Immature natural killer cell (primary cell): Measurements from ENCODE around the gene MAP3K19. TPM values are rescaled to one million over a fixed set of nuclear protein-coding genes. Genes with fewer than 3 reads are reported as not detected.
A peak's percentile ranks its signal among the peaks of the same experiment; 100 is the strongest.

ENCODE experiments used
- DNase-seq, 3 donors: peaks; one replicate each; pipeline ENCODE4 v3.0.0; 2022; ENCODE audit warnings: mixed read lengths in 1 of 3
- H3K27ac Mint-ChIP-seq, 6 donors: one replicate each; pipeline ENCODE4 v1.8.0; 2020; ENCODE audit warnings: mixed read lengths in 6 of 6, mild to moderate bottlenecking in 5 of 6, inconsistent platforms in 4 of 6, moderate library complexity in 3 of 6
- H3K27me3 Mint-ChIP-seq, 3 donors: one replicate each; pipeline ENCODE4 v1.8.0; 2020 to 2021; ENCODE audit warnings: low read depth in 3 of 3, mild to moderate bottlenecking in 3 of 3, mixed read lengths in 3 of 3, moderate library complexity in 3 of 3, inconsistent platforms in 1 of 3
- H3K36me3 Mint-ChIP-seq, 3 donors: one replicate each; pipeline ENCODE4 v1.8.0; 2020; ENCODE audit warnings: mixed read lengths in 3 of 3, inconsistent platforms in 2 of 3, mild to moderate bottlenecking in 2 of 3
- H3K4me1 Mint-ChIP-seq, 2 donors: one replicate each; pipeline ENCODE4 v1.8.0; 2020; ENCODE audit warnings: inconsistent platforms in 2 of 2, mild to moderate bottlenecking in 2 of 2, mixed read lengths in 2 of 2, moderate library complexity in 1 of 2
- H3K4me3 Mint-ChIP-seq, 5 donors: one replicate each; pipeline ENCODE4 v1.8.0; 2020; ENCODE audit warnings: mild to moderate bottlenecking in 5 of 5, mixed read lengths in 5 of 5, inconsistent platforms in 3 of 5, moderate library complexity in 3 of 5
- H3K9me3 Mint-ChIP-seq, 6 donors: one replicate each; pipeline ENCODE4 v1.8.0; 2020; ENCODE audit warnings: mild to moderate bottlenecking in 6 of 6, mixed read lengths in 6 of 6, inconsistent platforms in 4 of 6, moderate library complexity in 3 of 6
- polyA plus RNA-seq, 3 donors: library from polyadenylated mRNA; unstranded; fragments of 300-500 nt; fragmentation: Illumina TruSeq; gene quantifications; one replicate each; pipeline ENCODE4 v1.2.3, GENCODE V29; 2021

The MAP3K19 gene
- polyA plus RNA-seq, 3 donors from 2014 or later, result not detected

- Mint-ChIP-seq H3K36me3 (peaks cover 16 to 42% (median 28%) of the 10 kb centered on the region in 3 donors), H3K27me3 (peaks cover 0 to 4% (median 4%) of the 10 kb centered on the region in 3 donors), H3K4me1 (peaks cover 0 to 5% of the 10 kb centered on the region in 2 donors), H3K9me3 (no peaks in the 10 kb centered on the region), H3K4me3 (no peak overlapping the region), H3K27ac (no peak overlapping the region)
- no peak for DNase-seq
Observed at GRCh38 chr2:135066710-135067109, 19.5 kb upstream of the MAP3K19 start.

DNA sequence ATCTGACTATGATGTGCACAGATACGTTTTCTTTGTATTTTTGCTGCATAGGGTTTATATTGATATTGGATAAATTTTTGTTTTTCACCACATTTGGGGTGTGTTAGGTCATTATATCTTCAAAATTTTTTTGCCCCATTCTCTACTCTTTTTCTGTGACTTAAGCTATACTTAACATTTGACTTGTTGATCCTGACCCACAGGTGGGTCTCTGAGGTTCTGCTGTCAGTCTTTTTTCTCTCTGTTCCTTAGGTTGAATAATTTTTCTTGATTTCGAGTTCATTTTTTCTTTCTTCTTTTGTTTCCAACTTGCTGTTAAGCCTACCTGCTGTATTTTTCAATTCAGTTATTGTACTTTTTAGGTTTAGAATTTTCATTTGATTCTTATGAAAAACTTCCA lies 16.9 kb upstream of the MAP3K19 start:
- Mint-ChIP-seq H3K4me1 (no peaks in the 10 kb centered on the region), H3K36me3 (peaks cover 20 to 46% (median 39%) of the 10 kb centered on the region in 3 donors), H3K4me3 (no peak overlapping the region), H3K27ac (no peak overlapping the region), H3K27me3 (peaks cover 0 to 4% (median 0%) of the 10 kb centered on the region in 3 donors), H3K9me3 (peaks cover 0 to 2% (median 0%) of the 10 kb centered on the region in 6 donors)
- DNase-seq, result no peak

DNA sequence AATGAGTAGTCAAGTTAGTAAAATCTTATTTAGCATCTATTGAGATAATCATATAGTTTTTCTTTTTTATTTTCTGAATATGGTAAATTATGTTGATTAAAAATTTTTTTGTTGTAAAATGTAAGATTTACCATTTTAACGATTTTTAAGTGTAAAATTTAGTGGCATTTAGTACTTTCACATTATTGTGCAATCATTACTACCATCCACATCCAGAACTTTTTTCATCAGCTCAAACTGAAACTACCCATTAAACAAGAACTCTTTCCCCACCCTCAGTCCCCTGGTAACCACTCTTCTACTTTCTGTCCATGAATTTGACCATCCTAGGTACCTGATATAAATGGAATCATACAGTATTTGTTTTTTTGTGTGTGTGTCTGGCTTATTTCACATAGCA lies 16.0 kb upstream of the MAP3K19 start:
- H3K4me1 Mint-ChIP-seq, result no peaks in the 10 kb centered on the region
- peaks cover 0 to 2% (median 0%) of the 10 kb centered on the region in 6 donors for H3K9me3 Mint-ChIP-seq
- peaks cover 20 to 46% (median 39%) of the 10 kb centered on the region in 3 donors for H3K36me3 Mint-ChIP-seq
- no peak for DNase-seq
- no peak overlapping the region for H3K4me3 Mint-ChIP-seq
- peaks cover 0 to 4% (median 0%) of the 10 kb centered on the region in 3 donors for H3K27me3 Mint-ChIP-seq
- H3K27ac Mint-ChIP-seq, result no peak overlapping the region

GRCh38 chr2:135059577-135059976 lies 12.3 kb upstream of the MAP3K19 start:
- Mint-ChIP-seq H3K27ac (no peak overlapping the region), H3K4me3 (no peak overlapping the region), H3K4me1 (no peaks in the 10 kb centered on the region), H3K9me3 (peaks cover 0 to 2% (median 0%) of the 10 kb centered on the region in 6 donors), H3K36me3 (peaks cover 16 to 40% (median 37%) of the 10 kb centered on the region in 3 donors), H3K27me3 (peaks cover 7 to 12% (median 9%) of the 10 kb centered on the region in 3 donors)
- no peak for DNase-seq

DNA sequence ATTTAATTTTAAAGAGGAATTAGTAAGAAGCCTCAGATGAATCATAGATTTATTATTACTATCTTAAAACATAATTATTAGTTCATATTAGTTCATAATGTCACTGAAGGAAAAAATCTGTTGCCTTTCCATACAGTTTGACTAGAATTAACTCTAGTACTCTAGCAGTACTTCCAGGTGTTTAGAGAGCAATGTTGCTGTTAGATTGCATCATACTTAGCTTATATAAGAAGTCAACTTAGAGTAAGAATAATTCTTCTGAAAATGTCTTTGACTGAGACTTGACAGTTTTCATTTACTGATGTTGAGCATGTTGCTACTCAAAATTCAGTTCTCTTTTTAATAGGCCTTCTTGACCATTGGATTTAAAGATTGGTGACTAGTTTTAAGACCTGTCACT lies 9.5 kb upstream of the MAP3K19 start:
- H3K4me1 Mint-ChIP-seq, result peaks cover 23 to 28% of the 10 kb centered on the region in 2 donors
- peaks cover 13 to 20% (median 16%) of the 10 kb centered on the region in 3 donors for H3K36me3 Mint-ChIP-seq
- H3K27me3 Mint-ChIP-seq, result peaks cover 21 to 25% (median 24%) of the 10 kb centered on the region in 3 donors
- no peak overlapping the region for H3K4me3 Mint-ChIP-seq
- no peak for DNase-seq
- no peak overlapping the region for H3K27ac Mint-ChIP-seq
- H3K9me3 Mint-ChIP-seq, result peaks cover 0 to 3% (median 0%) of the 10 kb centered on the region in 6 donors

- H3K4me3 Mint-ChIP-seq, result no peak overlapping the region
- H3K9me3 Mint-ChIP-seq, result peaks cover 0 to 3% (median 0%) of the 10 kb centered on the region in 6 donors
- H3K27ac Mint-ChIP-seq, result no peak overlapping the region
- H3K4me1 Mint-ChIP-seq, result peaks cover 23 to 34% of the 10 kb centered on the region in 2 donors
- no peak for DNase-seq
- peaks cover 8 to 11% (median 9%) of the 10 kb centered on the region in 3 donors for H3K36me3 Mint-ChIP-seq
- H3K27me3 Mint-ChIP-seq, result peaks cover 29 to 32% (median 29%) of the 10 kb centered on the region in 3 donors
Observed at GRCh38 chr2:135055182-135055786, 8.0 kb upstream of the MAP3K19 start.

- peaks cover 3 to 8% (median 4%) of the 10 kb centered on the region in 3 donors for H3K36me3 Mint-ChIP-seq
- peak overlapping the region; percentile 96 to 99 (median 99) for H3K27ac Mint-ChIP-seq
- no peak for DNase-seq
- peaks cover 0 to 3% (median 0%) of the 10 kb centered on the region in 6 donors for H3K9me3 Mint-ChIP-seq
- H3K4me3 Mint-ChIP-seq, result peak overlapping the region; percentile 96 to 97 (median 97)
- H3K27me3 Mint-ChIP-seq, result peaks cover 31 to 32% (median 32%) of the 10 kb centered on the region in 3 donors
- H3K4me1 Mint-ChIP-seq, result peaks cover 23 to 34% of the 10 kb centered on the region in 2 donors
Observed at GRCh38 chr2:135052997-135053474, 5.8 kb upstream of the MAP3K19 start.

DNA sequence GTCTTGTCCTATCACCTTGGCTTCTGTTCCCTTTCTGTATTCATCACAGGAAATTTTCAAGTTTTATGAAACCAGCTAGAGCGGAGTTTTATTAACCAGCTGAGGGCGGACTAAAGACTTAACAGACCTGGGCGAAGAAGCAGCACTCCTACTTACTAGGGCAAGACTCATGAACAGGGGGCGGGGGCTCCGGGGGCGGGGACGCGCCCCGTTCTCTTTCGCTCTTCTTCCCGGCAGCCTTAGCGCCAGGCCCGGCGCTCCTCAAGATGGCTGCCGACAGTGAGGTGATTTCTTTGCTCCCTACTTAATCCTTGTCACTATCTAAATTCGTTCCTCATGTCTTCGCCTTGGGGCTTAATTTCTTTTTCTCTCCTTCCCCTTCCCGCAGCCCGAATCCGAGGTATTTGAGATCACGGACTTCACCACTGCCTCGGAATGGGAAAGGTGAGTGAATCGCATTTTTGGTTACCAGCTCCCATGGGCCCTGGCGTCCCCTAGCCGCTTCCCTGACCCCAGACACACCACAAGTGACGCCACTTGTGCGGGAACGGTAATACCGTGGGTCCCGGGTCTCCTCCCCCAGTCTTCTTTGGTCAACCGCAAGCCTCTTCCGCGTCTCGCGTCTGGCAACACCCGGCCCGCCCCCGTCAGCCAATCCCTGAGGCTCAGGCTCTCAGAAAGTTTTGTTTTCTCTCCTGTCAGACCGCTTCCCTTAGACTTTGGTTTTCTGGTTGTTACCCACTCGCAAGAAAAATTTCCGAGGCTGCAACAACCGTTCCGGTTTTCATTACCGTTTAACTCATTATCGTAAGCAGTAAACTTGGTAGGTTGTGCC lies 5.0 kb upstream of the MAP3K19 start, which contains the start of gene RAB3GAP1:
Gene RAB3GAP1 (plus strand): TSS at position 251 of the 835 bp plus-strand sequence. CDS start 16 bp downstream, at position 267.
- peak; percentile 95 to 98 (median 96) for DNase-seq
- peaks cover 30 to 32% (median 31%) of the 10 kb centered on the region in 3 donors for H3K27me3 Mint-ChIP-seq
- H3K4me3 Mint-ChIP-seq, result peak within 1 kb of the TSS; percentile 96 to 97 (median 97)
- peaks cover 23 to 34% of the 10 kb centered on the region in 2 donors for H3K4me1 Mint-ChIP-seq
- H3K9me3 Mint-ChIP-seq, result peaks cover 0 to 3% (median 0%) of the 10 kb centered on the region in 6 donors
- peak within 1 kb of the TSS; percentile 96 to 99 (median 99) for H3K27ac Mint-ChIP-seq
- peaks cover 0 to 8% (median 3%) of the 10 kb centered on the region in 3 donors for H3K36me3 Mint-ChIP-seq

DNA sequence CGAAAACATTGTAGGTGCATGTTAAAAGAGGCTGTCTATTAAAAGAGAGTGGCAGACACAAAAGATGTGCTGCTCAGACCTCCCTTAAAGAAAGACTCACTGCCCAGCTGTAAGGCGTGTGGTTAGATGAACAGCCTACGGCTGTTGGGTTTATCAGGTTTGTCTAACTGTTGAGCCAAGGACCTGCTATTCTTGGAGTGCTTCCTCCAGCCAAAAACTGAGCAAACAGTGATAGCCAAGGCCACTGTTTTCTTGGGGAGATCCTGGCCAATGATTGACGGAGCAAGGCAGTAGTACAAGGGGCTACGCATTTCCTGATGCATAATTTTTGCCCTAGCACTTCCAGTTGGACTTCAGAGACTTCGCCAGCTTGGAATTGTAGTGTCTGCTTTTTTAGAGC lies 3.4 kb upstream of the MAP3K19 start:
- H3K36me3 Mint-ChIP-seq, result peaks cover 0 to 8% (median 0%) of the 10 kb centered on the region in 3 donors
- peaks cover 0 to 3% (median 0%) of the 10 kb centered on the region in 6 donors for H3K9me3 Mint-ChIP-seq
- peak overlapping the region in 4 of 6 donors; percentile 34 to 74 (median 54) for H3K27ac Mint-ChIP-seq
- H3K4me3 Mint-ChIP-seq, result peak overlapping the region in 4 of 5 donors; percentile 24 to 50 (median 44)
- no peak for DNase-seq
- H3K27me3 Mint-ChIP-seq, result peaks cover 27 to 35% (median 32%) of the 10 kb centered on the region in 3 donors
- peaks cover 23 to 34% of the 10 kb centered on the region in 2 donors for H3K4me1 Mint-ChIP-seq

GRCh38 chr2:135050132-135050531 lies 2.9 kb upstream of the MAP3K19 start:
- H3K36me3 Mint-ChIP-seq, result peaks cover 0 to 8% (median 0%) of the 10 kb centered on the region in 3 donors
- H3K9me3 Mint-ChIP-seq, result peaks cover 0 to 3% (median 0%) of the 10 kb centered on the region in 6 donors
- H3K27me3 Mint-ChIP-seq, result peaks cover 24 to 38% (median 29%) of the 10 kb centered on the region in 3 donors
- H3K27ac Mint-ChIP-seq, result peak overlapping the region in 1 of 6 donors; percentile 34
- peak overlapping the region in 3 of 5 donors; percentile 30 to 50 (median 39) for H3K4me3 Mint-ChIP-seq
- DNase-seq, result no peak
- peaks cover 23 to 34% of the 10 kb centered on the region in 2 donors for H3K4me1 Mint-ChIP-seq

DNA sequence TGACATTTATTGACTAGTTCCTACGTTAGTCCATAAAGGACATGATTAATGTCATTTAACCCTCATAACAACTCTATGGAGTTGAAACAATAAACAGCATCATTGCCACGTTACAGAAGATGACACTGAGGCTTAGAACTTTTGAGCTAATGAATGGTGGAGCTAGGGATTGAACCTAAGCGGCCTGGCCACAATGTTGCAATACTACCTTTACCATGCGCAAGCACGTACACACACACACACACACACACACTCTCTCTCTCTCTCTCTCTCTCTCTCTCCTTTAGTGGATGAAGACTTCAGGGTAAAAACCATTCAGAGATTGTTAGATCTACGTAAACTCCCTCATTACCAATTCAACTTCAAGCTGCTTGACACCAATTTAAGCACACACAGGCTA lies 875 bp upstream of the MAP3K19 start:
- Mint-ChIP-seq H3K4me3 (no peak overlapping the region), H3K36me3 (peaks cover 0 to 4% (median 0%) of the 10 kb centered on the region in 3 donors), H3K9me3 (peaks cover 0 to 3% (median 0%) of the 10 kb centered on the region in 6 donors), H3K4me1 (peaks cover 11 to 20% of the 10 kb centered on the region in 2 donors), H3K27me3 (peaks cover 20 to 34% (median 25%) of the 10 kb centered on the region in 3 donors), H3K27ac (no peak overlapping the region)
- DNase-seq, result no peak

DNA sequence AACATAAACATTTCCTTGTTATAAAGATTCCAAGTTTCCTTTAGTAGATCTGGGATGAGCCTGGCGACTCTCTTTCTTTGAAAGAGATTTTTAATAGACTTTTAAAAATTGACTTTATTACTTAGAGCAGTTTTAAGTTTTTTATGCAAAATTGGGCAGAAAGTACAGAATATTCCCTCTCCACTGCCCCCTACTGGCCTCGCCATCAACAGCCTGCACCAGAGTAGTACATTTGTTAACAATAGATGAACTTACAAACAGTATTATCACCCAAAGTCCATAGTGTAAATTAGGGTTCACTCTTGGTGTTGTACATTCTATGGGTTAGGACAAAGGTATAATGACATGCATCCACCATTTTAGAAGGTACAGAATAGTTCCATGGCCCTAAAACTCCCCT lies 3.9 kb downstream of the MAP3K19 start:
- Mint-ChIP-seq H3K9me3 (peaks cover 0 to 2% (median 0%) of the 10 kb centered on the region in 6 donors), H3K27ac (no peak overlapping the region), H3K27me3 (peaks cover 12 to 20% (median 17%) of the 10 kb centered on the region in 3 donors), H3K4me3 (no peak overlapping the region), H3K36me3 (peaks cover 0 to 3% (median 0%) of the 10 kb centered on the region in 3 donors), H3K4me1 (no peaks in the 10 kb centered on the region)
- peak in 1 of 3 donors; percentile 9 for DNase-seq

DNA sequence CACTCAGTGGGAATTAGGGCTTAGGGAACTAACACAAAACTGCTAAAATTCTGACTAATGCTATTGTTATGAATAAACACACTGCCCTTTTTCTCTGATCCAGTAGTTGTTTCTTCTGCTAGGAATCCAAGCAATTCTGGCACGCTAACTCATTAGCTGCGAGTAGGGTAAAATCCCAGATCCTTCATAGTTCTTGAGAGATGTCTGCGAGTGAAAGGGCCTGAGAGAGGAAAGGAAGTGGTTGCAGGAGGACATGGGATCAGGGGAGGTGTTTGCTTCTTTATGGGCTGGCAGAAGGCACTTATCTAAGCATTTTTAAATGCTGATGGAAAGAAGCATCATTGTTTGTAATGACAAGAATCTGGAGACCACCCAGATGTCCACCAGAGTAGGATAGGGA lies 9.4 kb downstream of the MAP3K19 start:
- H3K4me1 Mint-ChIP-seq, result no peaks in the 10 kb centered on the region
- no peaks in the 10 kb centered on the region for H3K9me3 Mint-ChIP-seq
- DNase-seq, result no peak
- H3K27me3 Mint-ChIP-seq, result peaks cover 6 to 17% (median 9%) of the 10 kb centered on the region in 3 donors
- H3K4me3 Mint-ChIP-seq, result no peak overlapping the region
- H3K27ac Mint-ChIP-seq, result no peak overlapping the region
- peaks cover 0 to 3% (median 0%) of the 10 kb centered on the region in 3 donors for H3K36me3 Mint-ChIP-seq
